Measurements from ENCODE around the gene PRKCZ. TPM values are rescaled to one million over a fixed set of nuclear protein-coding genes. Genes with fewer than 3 reads are reported as not detected.

Gene PRKCZ
- total RNA-seq, 1 experiment from 2014 or later, result 56.8 TPM

GRCh38 chr1:2053784-2054376 is 3.7 kb downstream of the PRKCZ start:
- no TSS peak for BruUV-seq (replicated peaks)
- POLR2A ChIA-PET (ENCODE audit: unreplicated experiment), result no interaction called here
- intact Hi-C loops (cut with micrococcal nuclease), result no loop called here
- Histone ChIP-seq H3K27ac (ENCODE audit: low read length) (no peak overlapping the region), H3K4me1 (ENCODE audit: insufficient read depth, low read length) (peaks cover 15% of the 10 kb centered on the region), H3K4me2 (ENCODE audit: low read length) (no peak overlapping the region), H3K9me2 (replicated peaks; ENCODE audit: low read length) (no peaks in the 10 kb centered on the region), H3K27me3 (ENCODE audit: low read length) (no peaks in the 10 kb centered on the region), H3K36me3 (ENCODE audit: low read depth, low read length) (peaks cover 16% of the 10 kb centered on the region; the same call in 1 of the 2 replicates), H3F3A (ENCODE audit: low read length, unreplicated experiment) (no peaks in the 10 kb centered on the region), H4K20me1 (ENCODE audit: low read length) (no peaks in the 10 kb centered on the region), H3K4me3 (ENCODE audit: low read length) (no peak overlapping the region), H2AFZ (ENCODE audit: low read length) (no peak overlapping the region), H3K79me2 (ENCODE audit: low read length) (peaks cover 38% of the 10 kb centered on the region), H3K9ac (ENCODE audit: low read length) (no peak overlapping the region), H3K9me3 (ENCODE audit: low read length) (no peaks in the 10 kb centered on the region)
- DNase-seq (no peak), ATAC-seq (no peak)
- TF ChIP-seq EZH2 (IDR thresholded peaks at IDR 0.05; ENCODE audit: low read length, unreplicated experiment), result no peak
- CTCF ChIA-PET, result no interaction called here

DNA sequence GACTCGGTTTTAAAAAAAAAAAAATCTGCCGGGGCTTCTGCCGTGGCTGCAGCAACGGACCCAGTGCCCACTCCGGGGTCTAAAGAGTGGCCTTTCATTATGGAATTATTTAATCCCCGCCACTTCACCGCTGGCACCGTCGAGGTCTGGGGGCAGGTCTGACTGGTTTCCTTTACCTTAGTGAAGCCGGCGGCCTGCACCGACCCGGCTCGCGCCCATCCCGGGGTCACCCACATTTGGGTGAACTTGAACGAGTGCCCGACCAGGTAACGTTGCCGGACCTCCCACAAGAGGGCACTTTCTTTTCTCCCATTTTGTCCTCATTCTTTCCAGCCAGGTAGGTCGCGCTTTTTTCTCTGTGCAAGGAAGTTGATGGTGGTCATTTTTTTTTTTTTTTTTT is 4.3 kb downstream of the PRKCZ start:
- no peak overlapping the region for H3K4me3 ChIP-seq (ENCODE audit: low read length)
- ChIA-PET POLR2A (ENCODE audit: unreplicated experiment) (no interaction called here), CTCF (no interaction called here)
- no peaks in the 10 kb centered on the region for H4K20me1 ChIP-seq (ENCODE audit: low read length)
- no peak for ATAC-seq
- no peaks in the 10 kb centered on the region for H3K9me3 ChIP-seq (ENCODE audit: low read length)
- no TSS peak for BruUV-seq (replicated peaks)
- H3K9me2 ChIP-seq (replicated peaks; ENCODE audit: low read length), result no peaks in the 10 kb centered on the region
- H3K36me3 ChIP-seq (ENCODE audit: low read depth, low read length), result peaks cover 21% of the 10 kb centered on the region; the same call in 1 of the 2 replicates
- no peak for DNase-seq
- H2AFZ ChIP-seq (ENCODE audit: low read length), result no peak overlapping the region
- no peak overlapping the region for H3K9ac ChIP-seq (ENCODE audit: low read length)
- intact Hi-C loops (cut with micrococcal nuclease), result no loop called here
- no peaks in the 10 kb centered on the region for H3F3A ChIP-seq (ENCODE audit: low read length, unreplicated experiment)
- H3K4me1 ChIP-seq (ENCODE audit: insufficient read depth, low read length), result peaks cover 9% of the 10 kb centered on the region
- no peak overlapping the region for H3K4me2 ChIP-seq (ENCODE audit: low read length)
- TF ChIP-seq CTCF (conservative IDR thresholded peaks at IDR 0.05; ENCODE audit: low read depth, low read length), result no peak
- TF ChIP-seq EZH2 (IDR thresholded peaks at IDR 0.05; ENCODE audit: low read length, unreplicated experiment), result no peak
- no peak for TF ChIP-seq EZH2phosphoT487 (IDR thresholded peaks at IDR 0.05; ENCODE audit: borderline replicate concordance, low read length)
- no peak overlapping the region for H3K27ac ChIP-seq (ENCODE audit: low read length)
- peaks cover 38% of the 10 kb centered on the region for H3K79me2 ChIP-seq (ENCODE audit: low read length)
- H3K27me3 ChIP-seq (ENCODE audit: low read length), result no peaks in the 10 kb centered on the region

DNA sequence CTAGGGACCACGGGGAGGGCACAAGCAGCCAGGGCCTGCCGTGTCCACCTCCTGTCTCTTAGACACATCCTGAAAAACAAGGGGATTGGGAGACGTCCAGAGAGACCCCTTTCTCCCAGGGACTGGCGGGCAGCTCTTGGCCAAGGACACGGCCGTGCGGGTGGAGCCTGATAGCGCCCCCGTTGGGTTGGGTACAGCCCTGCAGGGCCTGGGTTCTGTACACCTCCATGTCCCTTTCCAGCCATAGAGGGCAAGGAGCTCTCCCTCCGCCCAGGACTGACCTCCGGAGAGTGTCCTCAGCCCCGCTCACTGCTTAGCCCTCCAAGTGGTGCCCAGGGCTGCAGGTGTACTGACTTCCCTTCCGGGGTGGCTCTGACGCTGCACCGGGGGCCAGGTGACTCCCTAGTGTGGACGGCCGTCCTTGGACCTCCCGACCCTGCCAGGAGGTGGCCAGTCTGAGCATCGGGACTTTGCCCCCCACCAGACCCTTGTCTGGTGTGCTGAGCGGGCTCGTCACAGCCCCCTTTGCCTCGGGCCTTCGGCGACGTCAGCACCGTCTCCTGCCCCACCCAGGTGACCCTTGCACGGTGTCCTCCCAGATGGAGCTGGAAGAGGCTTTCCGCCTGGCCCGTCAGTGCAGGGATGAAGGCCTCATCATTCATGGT is 5.8 kb downstream of the PRKCZ start:
- no peak overlapping the region for H3K9ac ChIP-seq (ENCODE audit: low read length)
- H3F3A ChIP-seq (ENCODE audit: low read length, unreplicated experiment), result no peaks in the 10 kb centered on the region
- H4K20me1 ChIP-seq (ENCODE audit: low read length), result no peaks in the 10 kb centered on the region
- H3K27ac ChIP-seq (ENCODE audit: low read length), result no peak overlapping the region
- intact Hi-C loops (cut with micrococcal nuclease), result no loop called here
- H3K9me2 ChIP-seq (replicated peaks; ENCODE audit: low read length), result no peaks in the 10 kb centered on the region
- DNase-seq, result no peak
- no peak overlapping the region for H3K4me3 ChIP-seq (ENCODE audit: low read length)
- no peak for ATAC-seq
- ChIA-PET POLR2A (ENCODE audit: unreplicated experiment) (no interaction called here), CTCF (no interaction called here)
- H3K79me2 ChIP-seq (ENCODE audit: low read length), result peaks cover 33% of the 10 kb centered on the region
- peaks cover 23% of the 10 kb centered on the region; the same call in 1 of the 2 replicates for H3K36me3 ChIP-seq (ENCODE audit: low read depth, low read length)
- no peak overlapping the region for H2AFZ ChIP-seq (ENCODE audit: low read length)
- BruUV-seq (replicated peaks), result no TSS peak
- H3K4me2 ChIP-seq (ENCODE audit: low read length), result no peak overlapping the region
- no peaks in the 10 kb centered on the region for H3K27me3 ChIP-seq (ENCODE audit: low read length)
- H3K9me3 ChIP-seq (ENCODE audit: low read length), result no peaks in the 10 kb centered on the region
- peak; percentile 45 for TF ChIP-seq CTCF (conservative IDR thresholded peaks at IDR 0.05; ENCODE audit: low read depth, low read length)
- TF ChIP-seq EZH2phosphoT487 (IDR thresholded peaks at IDR 0.05; ENCODE audit: borderline replicate concordance, low read length), result no peak
- H3K4me1 ChIP-seq (ENCODE audit: insufficient read depth, low read length), result peaks cover 7% of the 10 kb centered on the region; the same call in 1 of the 2 replicates

Data from PC-3 (cell line).